K562 (cell line): ENCODE measurements around the gene FCGR2B. TPM values are rescaled to one million over a fixed set of nuclear protein-coding genes. Genes with fewer than 3 reads are reported as not detected.

Experiments
- ATAC-seq: fragments of 200-7000 bp; cut with Tn5 transposase; 3 replicates; pipeline ENCODE4 v1.9.1; 2020; ENCODE audit warnings: moderate library complexity
- BruUV-seq: library from RNA; stranded (reverse); fragments of 400-500 nt; replicated peaks from 2 replicates; lab custom pipeline; 2021; lab: Mats Ljungman, UMichigan
- CTCF ChIA-PET: fragments of 300-600 bp; formaldehyde crosslinking; extraction: SDS; loops from one replicate; lab custom pipeline; 2021; ENCODE audit warnings: low intra/inter-chr PET ratio; lab: Yijun Ruan, JAX
- POLR2A ChIA-PET: fragments of 300-600, 350-650 bp; sonication (Branson Sonifier 250); formaldehyde crosslinking; extraction: SDS; loops from one replicate; lab custom pipeline; 2021; ENCODE audit warnings: antibody characterized with exemption, inconsistent platforms; lab: Yijun Ruan, JAX
- DNase-seq, 4 experiments: peaks; one replicate each; pipeline versions ENCODE4 v3.0.0 to v3.0.0-alpha.2; 2011 to 2018; ENCODE audit warnings: low spot score in 3 of 4, mixed read lengths in 3 of 4; ENCODE audit errors: extremely low read depth in 1 of 4
- FAIRE-seq: peaks from 2 replicates; lab custom pipeline; 2011; peaks lifted over from hg19 to GRCh38; lab: Jason Lieb, UNC
- H2AFZ ChIP-seq: 2 replicates; pipeline ENCODE4 v1.6.0; 2011; ENCODE audit warnings: low read depth, low read length, control low read depth, inconsistent platforms
- H3K27ac ChIP-seq: fragments of 200-600 bp; 3 replicates; pipeline ENCODE4 v1.8.0; 2011; ENCODE audit warnings: low read depth, mild to moderate bottlenecking, control low read depth, inconsistent platforms, low read length, moderate library complexity, mixed read lengths; ENCODE audit errors: extremely low read depth
- H3K27me3 ChIP-seq, 2 experiments: fragments of 300-600 bp in 1 of 2; 2 replicates in 1 of 2; 3 replicates in 1 of 2; pipeline versions ENCODE4 v1.6.0 to v1.8.0; 2011; ENCODE audit warnings: inconsistent platforms in 2 of 2, low read length in 2 of 2, mild to moderate bottlenecking in 1 of 2, mixed read lengths in 1 of 2, moderate library complexity in 1 of 2; ENCODE audit not compliant: control insufficient read depth in 2 of 2, insufficient read depth in 2 of 2
- H3K36me3 ChIP-seq: fragments of 300-600 bp; 3 replicates; pipeline ENCODE4 v1.8.0; 2011; ENCODE audit warnings: mild to moderate bottlenecking, low read length, inconsistent platforms; ENCODE audit not compliant: control insufficient read depth, insufficient read depth
- H3K4me1 ChIP-seq, 2 experiments: fragments of 200-600 bp in 1 of 2; replicated peaks in 1 of 2; 2 replicates in 1 of 2; 3 replicates in 1 of 2; pipeline versions ENCODE4 v1.5.1 to v1.8.0; 2011; ENCODE audit warnings: inconsistent platforms in 2 of 2, low read length in 2 of 2, mild to moderate bottlenecking in 1 of 2, mixed read lengths in 1 of 2, moderate library complexity in 1 of 2; ENCODE audit not compliant: control insufficient read depth in 2 of 2, insufficient read depth in 2 of 2
- H3K4me2 ChIP-seq: 2 replicates; pipeline ENCODE4 v1.6.1; 2011; ENCODE audit warnings: low read length, control low read depth, inconsistent platforms, mixed read lengths; ENCODE audit not compliant: insufficient read depth
- H3K4me3 ChIP-seq: fragments of 200-600 bp; sonication (generic), shearing (Covaris generic); 2 replicates; pipeline ENCODE4 v1.5.1; 2016; ENCODE audit warnings: control low read depth, inconsistent platforms
- H3K79me2 ChIP-seq: fragments of 200-600 bp; 3 replicates; pipeline ENCODE4 v1.8.0; 2011; ENCODE audit warnings: low read length, inconsistent platforms; ENCODE audit not compliant: control insufficient read depth, insufficient read depth
- H3K9ac ChIP-seq, 2 experiments: 2 replicates each; pipeline versions ENCODE4 v1.6.0 to v1.6.1; 2011; ENCODE audit warnings: low read depth in 2 of 2, low read length in 2 of 2, control low read depth in 1 of 2, inconsistent platforms in 1 of 2, mild to moderate bottlenecking in 1 of 2, mixed read lengths in 1 of 2; ENCODE audit not compliant: insufficient read depth in 1 of 2
- H3K9me1 ChIP-seq: one replicate; pipeline ENCODE4 v1.6.0; 2011; ENCODE audit warnings: inconsistent platforms, mild to moderate bottlenecking, low read length, moderate library complexity; ENCODE audit not compliant: control insufficient read depth, insufficient read depth
- H3K9me3 ChIP-seq: replicated peaks from 2 replicates; pipeline ENCODE4 v1.5.1; 2011; ENCODE audit warnings: low read depth, low read length, inconsistent platforms; ENCODE audit not compliant: control insufficient read depth, insufficient read depth
- H4K20me1 ChIP-seq: replicated peaks from 2 replicates; pipeline ENCODE4 v1.6.1; 2011; ENCODE audit warnings: low read length, inconsistent platforms, mixed read lengths; ENCODE audit not compliant: control insufficient read depth, insufficient read depth
- BCOR ChIP-seq: fragments of 450-650 bp; IDR thresholded peaks from 2 replicates; pipeline ENCODE4 v1.6.1; 2016
- BRD4 ChIP-seq: fragments of 200-600 bp; sonication (generic); IDR thresholded peaks from 2 replicates; pipeline ENCODE4 v1.6.1; 2017; ENCODE audit warnings: inconsistent platforms
- E2F3 ChIP-seq: fragments of 250-450 bp; sonication (Bioruptor Pico); IDR thresholded peaks from 2 replicates; pipeline ENCODE4 v1.4.0; 2020; ENCODE audit warnings: mild to moderate bottlenecking
- EGR1 ChIP-seq: fragments of 450-650 bp; conservative IDR thresholded peaks from 2 replicates; pipeline ENCODE4 v1.6.1; 2017; ENCODE audit warnings: mild to moderate bottlenecking
- ETV6 ChIP-seq, 3 experiments: fragments of 150-350 bp in 1 of 3; sonication (generic) in 1 of 3; formaldehyde crosslinking in 1 of 3; IDR thresholded peaks; 2 replicates each; pipeline versions ENCODE4 v1.6.1 to v1.8.0; 2014 to 2022; ENCODE audit warnings: borderline replicate concordance in 2 of 3, low read depth in 2 of 3, antibody characterized with exemption in 1 of 3, low read length in 1 of 3, mild to moderate bottlenecking in 1 of 3, missing genetic modification reagents in 1 of 3
- HMBOX1 ChIP-seq: sonication (generic); IDR thresholded peaks from 2 replicates; pipeline ENCODE4 v1.6.1; 2016
- ILK ChIP-seq: fragments of 450-650 bp; IDR thresholded peaks from 2 replicates; pipeline ENCODE4 v1.6.1; 2016; ENCODE audit warnings: missing genetic modification characterization, low read depth, mild to moderate bottlenecking, missing compliant biosample characterization, moderate library complexity, borderline replicate concordance
- POLR2A ChIP-seq: fragments of 450-650 bp; conservative IDR thresholded peaks from 2 replicates; pipeline ENCODE4 v1.6.1; 2016
- SP2 ChIP-seq: IDR thresholded peaks from 2 replicates; pipeline ENCODE4 v1.6.1; 2011; ENCODE audit warnings: mild to moderate bottlenecking, low read depth, low read length, moderate library complexity; ENCODE audit not compliant: poor library complexity, severe bottlenecking; ENCODE audit errors: extremely low read depth
- TAF1 ChIP-seq: IDR thresholded peaks from 2 replicates; pipeline ENCODE4 v1.6.1; 2011; ENCODE audit warnings: mild to moderate bottlenecking, low read length, moderate library complexity; ENCODE audit not compliant: insufficient read depth, control insufficient read depth, severe bottlenecking; ENCODE audit errors: extremely low read depth
- TAF7 ChIP-seq: fragments of 450-650 bp; IDR thresholded peaks from 2 replicates; pipeline ENCODE4 v1.6.1; 2016; ENCODE audit warnings: missing genetic modification characterization, missing compliant biosample characterization
- ZBTB1 ChIP-seq: sonication (generic); formaldehyde crosslinking; IDR thresholded peaks from 2 replicates; pipeline ENCODE4 v1.8.1; 2023; ENCODE audit warnings: missing genetic modification reagents, low read depth, mild to moderate bottlenecking, borderline replicate concordance
- ZNF75A ChIP-seq: fragments of 450-650 bp; formaldehyde crosslinking; IDR thresholded peaks from 2 replicates; pipeline ENCODE4 v1.4.0; 2020; ENCODE audit warnings: mild to moderate bottlenecking
- ZZZ3 ChIP-seq: fragments of 450-650 bp; IDR thresholded peaks from 2 replicates; pipeline ENCODE4 v1.6.1; 2016; ENCODE audit warnings: antibody characterized with exemption, mild to moderate bottlenecking, moderate library complexity
- WGBS: fragments of 100-300 bp; shearing (Covaris generic); methylation state at CpG from one replicate; pipeline ENCODE4 v1.1.6; 2016; ENCODE audit warnings: low coverage, mixed read lengths; ENCODE audit not compliant: insufficient coverage; ENCODE audit errors: missing lambda C conversion rate; 5-methylcytosine and 5-hydroxymethylcytosine counted together
- in situ Hi-C: fragments of 300-500 bp; cut with MboI; formaldehyde crosslinking; loops from 4 replicates; pipeline ENCODE4 v1.15.0; 2018; ENCODE audit warnings: inconsistent platforms, mixed read lengths
- intact Hi-C: fragments of 100-400 bp; cut with micrococcal nuclease; formaldehyde crosslinking; loops from 2 replicates; pipeline ENCODE4 v1.14.2; 2022
- polyA plus RNA-seq, 8 experiments: library from polyadenylated mRNA; depleted of rRNA in 4 of 8; stranded (reverse) in 5 of 8; unstranded in 3 of 8; fragments of >200 nt; fragmentation: Nextera tagmentation in 2 of 8; fragmentation: Illumina TruSeq in 1 of 8; extraction: Ambion mirVana in 2 of 8; extraction: Trizol in 1 of 8; gene quantifications; 2 replicates each; pipeline versions ENCODE4 v1.2.1 to v1.2.3, GENCODE V29; 2011 to 2014; ENCODE audit warnings: inconsistent platforms in 1 of 8, missing spikeins in 1 of 8
- total RNA-seq, 7 experiments: library from RNA; depleted of rRNA in 6 of 7; stranded (reverse); fragments of >200 nt in 6 of 7; fragmentation: Illumina TruSeq in 2 of 7; extraction: Trizol in 2 of 7; gene quantifications; 2 replicates each; pipeline versions ENCODE4 v1.2.1 to v1.2.3, GENCODE V29; 2011 to 2021; ENCODE audit warnings: low replicate concordance in 1 of 7
- TF ChIP-seq, protein P1 (sequence below): fragments of 450-650 bp; formaldehyde crosslinking; conservative IDR thresholded peaks from 2 replicates; pipeline ENCODE4 v1.4.0; 2022; ENCODE audit warnings: mild to moderate bottlenecking, missing genetic modification characterization

Gene FCGR2B
- total and polyA plus RNA-seq, 9 of the 15 experiments (the other 6 are each of a cell fraction or from before 2014, with no cell fraction given): 1.7 to 8.9 (median 3.9) TPM

GRCh38 chr1:161702250-161702649 is 39.3 kb downstream of the FCGR2B start:
- no peaks in the 10 kb centered on the region for H3K27me3 ChIP-seq
- DNase-seq (no peak), FAIRE-seq (no peak), ATAC-seq (no peak)
- H3K4me1 ChIP-seq: peaks cover 3 to 15% of the 10 kb centered on the region in 2 experiments; a peak in 4 of 5 replicates
- no peak overlapping the region for H3K27ac ChIP-seq
- H3K79me2 ChIP-seq: no peaks in the 10 kb centered on the region
- H3K36me3 ChIP-seq: no peaks in the 10 kb centered on the region
- in situ Hi-C loops: no loop called here
- no peaks in the 10 kb centered on the region for H3K9me1 ChIP-seq
- TF ChIP-seq HMBOX1: peak; percentile 41; the same call in 1 of the 2 replicates
- no peak for TF ChIP-seq EGR1
- no peak overlapping the region for H2AFZ ChIP-seq
- H4K20me1 ChIP-seq: no peaks in the 10 kb centered on the region
- 73% methylated on average over 8 of the region's 8 CpGs for WGBS
- H3K9ac ChIP-seq: no peak overlapping the region
- ChIA-PET CTCF (no interaction called here), POLR2A (interaction anchor here (0.7 kb wide), 1 partner anchor 192 kb away, joined by 3 read pairs; no protein-coding TSS in a partner anchor)
- no peak overlapping the region for H3K4me3 ChIP-seq
- H3K4me2 ChIP-seq: no peak overlapping the region
- BruUV-seq: no TSS peak
- intact Hi-C loops: no loop called here
- H3K9me3 ChIP-seq: no peaks in the 10 kb centered on the region

DNA sequence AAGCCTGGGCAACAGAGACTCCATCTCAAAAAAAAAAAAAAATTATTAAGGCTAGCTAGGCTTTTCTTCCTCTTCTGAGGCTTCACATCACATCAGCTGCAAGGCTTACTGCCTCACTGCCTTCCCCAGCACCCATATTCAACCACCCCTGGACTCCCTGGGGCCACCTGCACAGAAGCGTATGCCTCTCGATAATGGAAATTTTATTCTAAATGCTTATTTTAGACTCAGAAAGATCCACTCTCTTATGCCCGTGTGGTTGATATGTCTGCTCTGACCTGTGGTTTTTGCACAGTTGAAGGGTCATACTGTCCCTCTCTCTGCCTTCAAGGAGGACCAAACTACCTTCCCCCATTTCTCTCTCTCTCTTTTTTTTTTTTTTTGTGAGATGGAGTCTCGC is 42.6 kb downstream of the FCGR2B start:
- ChIA-PET POLR2A (no interaction called here), CTCF (interaction anchor here (0.7 kb wide), 1 partner anchor 10 kb away, joined by 6 read pairs; no protein-coding TSS in a partner anchor)
- no TSS peak for BruUV-seq
- Histone ChIP-seq H3K27ac (no peak overlapping the region), H2AFZ (no peak overlapping the region), H3K79me2 (no peaks in the 10 kb centered on the region), H4K20me1 (no peaks in the 10 kb centered on the region), H3K4me2 (no peak overlapping the region), H3K9ac (no peak overlapping the region), H3K9me3 (no peaks in the 10 kb centered on the region), H3K4me1 (peaks cover 3 to 21% of the 10 kb centered on the region in 2 experiments; a peak in 4 of 5 replicates), H3K27me3 (no peaks in the 10 kb centered on the region), H3K9me1 (no peaks in the 10 kb centered on the region), H3K4me3 (no peak overlapping the region), H3K36me3 (no peaks in the 10 kb centered on the region)
- ATAC-seq: no peak
- DNase-seq: no peak
- 61% methylated on average over 4 of the region's 4 CpGs for WGBS
- intact Hi-C loops (no loop called here), in situ Hi-C loops (no loop called here)
- FAIRE-seq: no peak
- TF ChIP-seq POLR2A (no peak), ZBTB1 (CRISPR knock-in tag) (no peak), ZZZ3 (no peak), ETV6 (IDR thresholded peaks at IDR 0.05; ENCODE audit: borderline replicate concordance in 1 of 2, low read depth in 2 of 2, low read length in 1 of 2) (no peak), ETV6 (CRISPR knock-in tag; IDR thresholded peaks at IDR 0.05; ENCODE audit: borderline replicate concordance) (no peak), SP2 (no peak), TAF1 (no peak), ILK (tag) (no peak), TAF7 (no peak), ZNF75A (no peak), E2F3 (no peak), BCOR (no peak), BRD4 (no peak)
- TF ChIP-seq, protein P1, sequence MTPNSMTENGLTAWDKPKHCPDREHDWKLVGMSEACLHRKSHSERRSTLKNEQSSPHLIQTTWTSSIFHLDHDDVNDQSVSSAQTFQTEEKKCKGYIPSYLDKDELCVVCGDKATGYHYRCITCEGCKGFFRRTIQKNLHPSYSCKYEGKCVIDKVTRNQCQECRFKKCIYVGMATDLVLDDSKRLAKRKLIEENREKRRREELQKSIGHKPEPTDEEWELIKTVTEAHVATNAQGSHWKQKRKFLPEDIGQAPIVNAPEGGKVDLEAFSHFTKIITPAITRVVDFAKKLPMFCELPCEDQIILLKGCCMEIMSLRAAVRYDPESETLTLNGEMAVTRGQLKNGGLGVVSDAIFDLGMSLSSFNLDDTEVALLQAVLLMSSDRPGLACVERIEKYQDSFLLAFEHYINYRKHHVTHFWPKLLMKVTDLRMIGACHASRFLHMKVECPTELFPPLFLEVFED (CRISPR knock-in tag): no peak
